SKM-1 (cell line): ENCODE data around the gene OR5AL1.
"Not testable (repeated sequence)": the region's sequence is repeated elsewhere in the genome, so short reads cannot be mapped to it uniquely, and the experiment has no call there.

Experiments
- DNase-seq: peaks from one replicate; lab custom pipeline; 2025; ENCODE audit not compliant: unreplicated experiment; lab: John Stamatoyannopoulos, UW

Gene OR5AL1

DNA sequence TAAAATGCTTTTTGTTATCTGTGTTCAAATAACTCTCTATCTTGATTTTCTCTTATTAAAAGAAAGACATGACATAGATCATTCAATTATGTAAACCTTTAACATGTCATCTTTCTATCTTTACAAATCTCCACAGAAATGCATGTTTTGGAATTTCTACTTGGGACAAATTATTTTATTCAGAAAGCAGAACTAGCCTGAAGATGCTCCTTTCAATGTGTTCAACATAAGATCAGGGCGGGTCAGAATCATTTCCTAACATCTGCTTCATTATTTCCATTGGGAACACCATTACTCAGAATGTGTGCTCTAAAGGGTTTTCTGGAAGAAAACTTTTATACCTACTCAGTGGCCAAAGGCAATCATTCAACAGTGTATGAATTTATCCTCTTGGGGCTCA lies at the start of gene OR5AL1:
TSS of gene OR5AL1 (plus strand) at position 301 of the 400 bp plus-strand sequence.
- no peak for DNase-seq

DNA sequence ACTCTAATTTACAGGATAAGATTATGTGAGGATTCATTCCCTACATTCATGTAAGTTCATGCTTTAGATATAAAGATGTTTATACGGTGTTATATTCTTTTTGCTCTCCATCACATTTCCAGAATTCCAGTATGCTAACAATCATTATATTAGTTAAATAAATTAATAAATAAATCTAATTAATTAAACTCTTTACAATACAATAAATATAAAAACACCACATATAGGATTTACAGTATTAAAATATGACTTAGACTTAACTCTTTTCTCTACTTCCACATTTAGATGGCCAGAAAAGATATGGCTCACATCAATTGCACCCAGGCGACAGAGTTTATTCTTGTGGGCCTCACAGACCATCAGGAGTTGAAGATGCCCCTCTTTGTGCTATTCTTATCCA lies 37.2 kb upstream of the OR5AL1 start, which contains the start of gene OR8U1:
TSS of gene OR8U1 (plus strand) at position 301 of the 400 bp plus-strand sequence. CDS start at position 301, 0 bp downstream.
- no peak for DNase-seq

DNA sequence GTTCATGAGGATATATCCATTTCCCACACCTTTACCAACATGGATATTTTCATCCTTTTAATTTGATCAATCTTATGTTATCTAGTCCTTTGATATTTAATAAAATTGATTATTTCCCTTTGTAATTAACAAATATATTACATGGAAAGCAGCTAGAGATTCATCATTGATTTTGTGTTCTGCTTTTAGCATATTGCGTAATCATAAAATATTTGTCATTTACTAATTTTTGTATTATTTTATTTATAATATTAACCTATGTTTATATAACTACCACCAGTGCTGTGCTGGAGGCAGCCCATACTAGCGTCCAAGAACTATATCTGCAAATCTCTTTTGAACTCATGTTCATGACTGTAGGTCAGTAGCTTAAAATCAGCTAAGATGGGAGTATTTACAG lies 32.4 kb upstream of the OR5AL1 start:
- no peak for DNase-seq

DNA sequence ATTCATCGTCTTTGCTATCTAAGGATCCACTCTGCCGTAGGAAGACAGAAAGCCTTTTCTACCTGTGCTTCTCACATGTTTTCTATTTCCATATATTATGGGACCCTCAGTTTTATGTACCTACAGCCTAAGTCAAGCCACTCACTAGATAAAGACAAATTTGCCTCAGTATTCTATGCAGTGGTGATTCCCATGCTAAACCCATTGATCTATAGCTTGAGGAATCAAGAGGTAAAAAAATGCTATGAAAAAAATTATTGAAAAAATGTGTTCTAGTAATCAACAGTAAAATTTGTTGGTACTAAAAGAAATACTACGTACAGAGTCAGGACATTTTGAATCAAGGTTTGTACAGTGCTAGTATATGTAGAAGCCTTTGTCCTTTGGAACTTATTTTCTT lies 18.1 kb upstream of the OR5AL1 start:
- DNase-seq: no peak

DNA sequence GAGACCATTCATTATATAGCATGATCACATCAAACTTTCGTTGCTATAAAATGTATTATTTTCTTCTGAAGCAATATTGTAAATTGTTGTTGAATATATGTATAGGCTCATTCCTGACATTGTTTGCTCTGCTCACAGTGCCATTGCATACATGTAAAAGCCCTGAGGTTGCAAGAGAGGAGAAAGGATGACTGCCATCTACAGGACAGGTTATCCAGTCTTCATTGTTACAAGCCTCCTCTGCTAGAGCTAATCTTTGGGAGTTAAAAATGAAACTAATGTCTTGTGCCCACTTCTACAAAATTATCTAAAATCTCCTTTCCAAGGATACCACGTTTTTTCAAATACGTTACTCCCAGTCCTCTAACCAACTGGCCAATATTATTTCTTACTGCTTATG lies 16.4 kb upstream of the OR5AL1 start:
- DNase-seq: no peak

DNA sequence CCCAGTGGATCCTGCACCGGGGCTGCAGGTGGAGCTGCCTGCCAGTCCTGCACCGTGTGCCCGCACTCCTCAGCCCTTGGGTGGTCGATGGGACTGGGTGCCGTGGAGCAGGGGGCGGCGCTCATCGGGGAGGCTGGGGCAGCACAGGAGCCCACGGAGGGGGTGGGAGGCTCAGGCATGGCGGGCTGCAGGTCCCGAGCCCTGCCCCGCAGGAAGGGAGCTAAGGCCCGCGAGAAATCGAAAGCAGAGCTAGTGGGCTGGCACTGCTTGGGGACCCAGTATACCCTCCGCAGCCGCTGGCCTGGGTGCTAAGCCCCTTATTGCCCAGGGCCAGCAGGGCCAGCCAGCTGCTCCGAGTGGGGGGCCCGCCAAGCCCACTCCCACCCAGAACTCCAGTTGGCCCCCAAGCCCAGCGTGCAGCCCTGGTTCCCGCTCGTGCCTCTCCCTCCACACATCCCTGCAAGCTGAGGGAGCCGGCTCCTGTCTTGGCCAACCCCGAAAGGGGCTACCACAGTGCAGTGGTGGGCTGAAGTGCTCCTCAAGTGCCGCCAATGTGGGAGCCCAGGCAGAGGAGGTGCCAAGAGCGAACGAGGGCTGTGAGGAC lies 10.5 kb upstream of the OR5AL1 start:
- DNase-seq: not testable (repeated sequence)

DNA sequence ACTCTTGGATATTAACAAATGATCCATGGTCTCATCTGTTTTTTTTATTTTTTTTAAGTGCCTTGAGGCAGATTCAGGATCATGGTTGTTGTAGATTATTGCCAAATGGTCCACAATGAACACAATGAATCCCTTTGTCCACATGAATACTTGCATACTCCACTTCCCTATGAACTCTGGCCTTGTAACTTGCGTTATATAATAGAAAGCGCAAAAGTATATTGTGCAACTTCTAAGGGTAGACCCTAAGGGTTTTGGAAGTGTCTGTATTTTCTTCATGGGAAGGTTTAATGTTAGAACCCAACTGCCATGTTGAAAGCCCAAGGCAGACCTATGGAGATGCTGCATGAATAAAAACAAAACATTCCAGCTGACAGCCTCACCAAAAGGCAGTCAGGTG lies 8.1 kb upstream of the OR5AL1 start:
- DNase-seq: no peak

GRCh38 chr11:56410801-56411200 lies 1.7 kb upstream of the OR5AL1 start:
- DNase-seq: no peak

DNA sequence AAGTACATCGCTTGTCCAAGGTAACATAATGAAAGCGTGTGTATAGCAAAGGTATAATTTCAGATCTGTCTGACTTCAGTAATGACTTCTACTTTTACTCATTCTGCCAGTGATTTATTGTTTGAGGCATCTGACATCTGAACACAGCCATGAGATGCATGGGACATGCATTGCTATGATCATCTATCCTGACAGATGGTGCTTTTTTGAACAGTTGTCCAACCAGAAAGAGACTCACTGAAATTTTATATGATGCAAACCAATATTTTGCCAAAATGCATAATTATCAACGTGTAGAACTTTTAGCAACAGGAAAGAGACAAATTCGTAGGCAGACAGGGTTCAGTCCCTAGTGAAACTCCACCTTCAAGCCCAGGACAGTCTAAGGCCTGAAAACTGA lies 41.0 kb downstream of the OR5AL1 start:
- no peak for DNase-seq

GRCh38 chr11:56457076-56457475 lies 44.6 kb downstream of the OR5AL1 start:
- DNase-seq: no peak
